Neural progenitor cell (in vitro differentiated cells): ENCODE data around the gene INSC.

ENCODE experiments used
- CTCF ChIP-seq: fragments of 200-600 bp; sonication (generic); IDR thresholded peaks from 2 replicates; pipeline ENCODE4 v1.5.1; 2017; ENCODE audit warnings: antibody characterized with exemption, mild to moderate bottlenecking
- EZH2 ChIP-seq: fragments of 200-600 bp; sonication (generic); IDR thresholded peaks from 2 replicates; pipeline ENCODE4 v1.6.1; 2017; ENCODE audit warnings: antibody characterized with exemption, mild to moderate bottlenecking, moderate library complexity
- EZH2phosphoT487 ChIP-seq: fragments of 200-600 bp; sonication (generic); IDR thresholded peaks from 2 replicates; pipeline ENCODE4 v1.6.1; 2017; ENCODE audit warnings: antibody characterized with exemption

GRCh38 chr11:15104166-15104565, 10.6 kb upstream of the INSC start:
- TF ChIP-seq CTCF (no peak), EZH2 (no peak), EZH2phosphoT487 (no peak)
